Mesendoderm (in vitro differentiated cells): ENCODE data around the gene ST7.

Experiments used
- DNase-seq: peaks from one replicate; pipeline ENCODE4 v3.0.0; 2013
- H2AK5ac ChIP-seq: 2 replicates; pipeline ENCODE4 v1.6.1; 2013; ENCODE audit warnings: low read length, inconsistent platforms
- H2BK120ac ChIP-seq: 2 replicates; pipeline ENCODE4 v1.6.1; 2013; ENCODE audit warnings: low read depth, mild to moderate bottlenecking, low read length, moderate library complexity, mixed read lengths
- H2BK15ac ChIP-seq: replicated peaks from 2 replicates; pipeline ENCODE4 v1.6.1; 2013; ENCODE audit warnings: low read depth, mild to moderate bottlenecking, moderate library complexity
- H2BK5ac ChIP-seq: 2 replicates; pipeline ENCODE4 v1.6.1; 2013; ENCODE audit warnings: low read length, inconsistent platforms
- H3K18ac ChIP-seq: 2 replicates; pipeline ENCODE4 v1.6.1; 2013; ENCODE audit warnings: mild to moderate bottlenecking, low read length, mixed read lengths
- H3K23ac ChIP-seq: one replicate; pipeline ENCODE4 v1.6.1; 2013; ENCODE audit warnings: low read length
- H3K27ac ChIP-seq: 2 replicates; pipeline ENCODE4 v1.5.1; 2013; ENCODE audit warnings: low read depth, mild to moderate bottlenecking, inconsistent platforms, low read length, moderate library complexity
- H3K27me3 ChIP-seq: 2 replicates; pipeline ENCODE4 v1.6.1; 2013; ENCODE audit warnings: low read length, control low read depth, mild to moderate bottlenecking, inconsistent platforms; ENCODE audit not compliant: insufficient read depth, poor library complexity
- H3K36me3 ChIP-seq: 2 replicates; pipeline ENCODE4 v1.6.1; 2013; ENCODE audit warnings: low read length, inconsistent platforms; ENCODE audit not compliant: control insufficient read depth, insufficient read depth
- H3K4ac ChIP-seq: one replicate; pipeline ENCODE4 v1.6.1; 2013; ENCODE audit warnings: low read depth, mild to moderate bottlenecking, low read length, moderate library complexity
- H3K4me1 ChIP-seq: 2 replicates; pipeline ENCODE4 v1.6.1; 2013; ENCODE audit warnings: low read depth, low read length, inconsistent platforms; ENCODE audit not compliant: control insufficient read depth
- H3K4me2 ChIP-seq: 2 replicates; pipeline ENCODE4 v1.6.1; 2013; ENCODE audit warnings: low read length
- H3K4me3 ChIP-seq: 2 replicates; pipeline ENCODE4 v1.5.1; 2013; ENCODE audit warnings: mild to moderate bottlenecking, low read length
- H3K56ac ChIP-seq: one replicate; pipeline ENCODE4 v1.6.1; 2013; ENCODE audit warnings: low read length
- H3K79me1 ChIP-seq: 2 replicates; pipeline ENCODE4 v1.6.1; 2013; ENCODE audit warnings: low read length, inconsistent platforms
- H3K79me2 ChIP-seq: 2 replicates; pipeline ENCODE4 v1.6.1; 2013; ENCODE audit warnings: mild to moderate bottlenecking, low read length; ENCODE audit not compliant: control insufficient read depth, insufficient read depth
- H3K9ac ChIP-seq: 2 replicates; pipeline ENCODE4 v1.6.1; 2013; ENCODE audit warnings: low read length, inconsistent platforms
- H4K5ac ChIP-seq: one replicate; pipeline ENCODE4 v1.6.1; 2013; ENCODE audit warnings: low read length
- H4K8ac ChIP-seq: one replicate; pipeline ENCODE4 v1.6.1; 2013; ENCODE audit warnings: low read depth, mild to moderate bottlenecking, control low read depth, low read length, moderate library complexity
- WGBS: extraction: QIAGEN DNeasy Blood & Tissue Kit; methylation state at CpG from one replicate; pipeline ENCODE4 v1.1.7; 2013; ENCODE audit warnings: low lambda C conversion rate, missing lambda C conversion rate; ENCODE audit not compliant: insufficient coverage; ENCODE audit errors: extremely low coverage; 5-methylcytosine and 5-hydroxymethylcytosine counted together

The ST7 gene

GRCh38 chr7:117112640-117113039, 159.3 kb downstream of the ST7 start:
- H3K4me3 ChIP-seq: no peak overlapping the region
- no peak overlapping the region for H2AK5ac ChIP-seq
- H3K4ac ChIP-seq: no peak overlapping the region
- H3K79me1 ChIP-seq: no peaks in the 10 kb centered on the region
- H4K5ac ChIP-seq: no peak overlapping the region
- no peak overlapping the region for H3K9ac ChIP-seq
- no peak overlapping the region for H3K56ac ChIP-seq
- no peak overlapping the region for H2BK5ac ChIP-seq
- no peaks in the 10 kb centered on the region for H3K4me1 ChIP-seq
- no peak overlapping the region for H3K23ac ChIP-seq
- H3K18ac ChIP-seq: no peak overlapping the region
- H3K36me3 ChIP-seq: no peaks in the 10 kb centered on the region
- peak; percentile 61 for DNase-seq
- H3K27ac ChIP-seq: no peak overlapping the region
- H2BK15ac ChIP-seq: no peak overlapping the region
- no CpG with 5 or more reads among the region's 4 CpGs for WGBS
- H2BK120ac ChIP-seq: no peak overlapping the region
- H3K27me3 ChIP-seq: no peaks in the 10 kb centered on the region
- no peaks in the 10 kb centered on the region for H3K79me2 ChIP-seq
- no peak overlapping the region for H4K8ac ChIP-seq
- no peak overlapping the region for H3K4me2 ChIP-seq

GRCh38 chr7:117113871-117114270, 160.6 kb downstream of the ST7 start:
- H2BK120ac ChIP-seq: no peak overlapping the region
- no CpG with 5 or more reads among the region's 4 CpGs for WGBS
- DNase-seq: no peak

GRCh38 chr7:117114272-117114671, 161.0 kb downstream of the ST7 start:
- no peak overlapping the region for H3K23ac ChIP-seq
- H3K79me1 ChIP-seq: no peaks in the 10 kb centered on the region
- H3K4me1 ChIP-seq: no peaks in the 10 kb centered on the region
- no CpG with 5 or more reads among the region's 1 CpG for WGBS
- no peak overlapping the region for H2AK5ac ChIP-seq
- no peak overlapping the region for H4K5ac ChIP-seq
- DNase-seq: no peak
- no peak overlapping the region for H4K8ac ChIP-seq
- no peak overlapping the region for H3K4me3 ChIP-seq
- no peaks in the 10 kb centered on the region for H3K27me3 ChIP-seq
- no peak overlapping the region for H3K9ac ChIP-seq
- no peak overlapping the region for H3K4ac ChIP-seq
- no peak overlapping the region for H2BK5ac ChIP-seq
- no peak overlapping the region for H3K4me2 ChIP-seq
- no peak overlapping the region for H3K27ac ChIP-seq
- H2BK15ac ChIP-seq: no peak overlapping the region
- no peak overlapping the region for H2BK120ac ChIP-seq
- no peak overlapping the region for H3K56ac ChIP-seq
- no peak overlapping the region for H3K18ac ChIP-seq
- no peaks in the 10 kb centered on the region for H3K36me3 ChIP-seq
- H3K79me2 ChIP-seq: no peaks in the 10 kb centered on the region

More at GRCh38 chr7:117113871-117114270, 160.6 kb downstream of the ST7 start:
- H3K56ac ChIP-seq: no peak overlapping the region
- no peak overlapping the region for H3K27ac ChIP-seq
- H2BK15ac ChIP-seq: no peak overlapping the region
- no peak overlapping the region for H3K4ac ChIP-seq
- H2AK5ac ChIP-seq: no peak overlapping the region
- no peaks in the 10 kb centered on the region for H3K4me1 ChIP-seq
- H3K79me2 ChIP-seq: no peaks in the 10 kb centered on the region
- H3K36me3 ChIP-seq: no peaks in the 10 kb centered on the region
- H3K79me1 ChIP-seq: no peaks in the 10 kb centered on the region
- H4K8ac ChIP-seq: no peak overlapping the region
- H4K5ac ChIP-seq: no peak overlapping the region
- no peak overlapping the region for H3K9ac ChIP-seq
- no peak overlapping the region for H3K4me3 ChIP-seq
- H3K18ac ChIP-seq: no peak overlapping the region
- no peak overlapping the region for H3K23ac ChIP-seq
- H2BK5ac ChIP-seq: no peak overlapping the region
- H3K27me3 ChIP-seq: no peaks in the 10 kb centered on the region
- no peak overlapping the region for H3K4me2 ChIP-seq

- Histone ChIP-seq H2AK5ac (no peak overlapping the region), H3K4ac (no peak overlapping the region), H2BK5ac (no peak overlapping the region), H2BK15ac (no peak overlapping the region), H3K4me1 (no peaks in the 10 kb centered on the region), H3K36me3 (no peaks in the 10 kb centered on the region), H3K27ac (no peak overlapping the region), H3K4me2 (no peak overlapping the region), H3K18ac (no peak overlapping the region), H3K23ac (no peak overlapping the region), H3K9ac (no peak overlapping the region), H3K56ac (no peak overlapping the region), H3K79me2 (no peaks in the 10 kb centered on the region), H2BK120ac (no peak overlapping the region), H3K79me1 (no peaks in the 10 kb centered on the region), H3K27me3 (no peaks in the 10 kb centered on the region), H4K8ac (no peak overlapping the region), H4K5ac (no peak overlapping the region), H3K4me3 (no peak overlapping the region)
- DNase-seq: no peak
- WGBS: no CpG with 5 or more reads among the region's 2 CpGs
Observed at GRCh38 chr7:117116211-117116610, 162.9 kb downstream of the ST7 start.

GRCh38 chr7:117117172-117117571, 163.9 kb downstream of the ST7 start:
- H3K4me2 ChIP-seq: no peak overlapping the region
- H2BK120ac ChIP-seq: no peak overlapping the region
- no peaks in the 10 kb centered on the region for H3K27me3 ChIP-seq
- H3K18ac ChIP-seq: no peak overlapping the region
- DNase-seq: no peak
- no peak overlapping the region for H4K8ac ChIP-seq
- no peaks in the 10 kb centered on the region for H3K79me2 ChIP-seq
- H3K56ac ChIP-seq: no peak overlapping the region
- no peaks in the 10 kb centered on the region for H3K79me1 ChIP-seq
- H3K9ac ChIP-seq: no peak overlapping the region
- H3K4me3 ChIP-seq: no peak overlapping the region
- H3K36me3 ChIP-seq: no peaks in the 10 kb centered on the region
- H2BK15ac ChIP-seq: no peak overlapping the region
- H4K5ac ChIP-seq: no peak overlapping the region
- H3K23ac ChIP-seq: no peak overlapping the region
- no peaks in the 10 kb centered on the region for H3K4me1 ChIP-seq
- WGBS: no CpG with 5 or more reads among the region's 2 CpGs
- H2BK5ac ChIP-seq: no peak overlapping the region
- H2AK5ac ChIP-seq: no peak overlapping the region
- no peak overlapping the region for H3K4ac ChIP-seq
- no peak overlapping the region for H3K27ac ChIP-seq

- Histone ChIP-seq H3K23ac (no peak overlapping the region), H3K4me1 (no peaks in the 10 kb centered on the region), H3K4ac (no peak overlapping the region), H3K56ac (peak overlapping the region; percentile 51), H2BK120ac (no peak overlapping the region), H3K27ac (no peak overlapping the region), H2BK5ac (no peak overlapping the region), H3K4me2 (no peak overlapping the region), H2BK15ac (no peak overlapping the region), H3K18ac (no peak overlapping the region), H3K36me3 (no peaks in the 10 kb centered on the region), H2AK5ac (no peak overlapping the region), H3K9ac (no peak overlapping the region), H3K79me2 (no peaks in the 10 kb centered on the region), H3K27me3 (no peaks in the 10 kb centered on the region), H4K5ac (no peak overlapping the region), H3K4me3 (no peak overlapping the region), H3K79me1 (no peaks in the 10 kb centered on the region), H4K8ac (no peak overlapping the region)
- no CpG with 5 or more reads among the region's 4 CpGs for WGBS
- DNase-seq: peak; percentile 29
Observed at GRCh38 chr7:117118579-117119180, 165.4 kb downstream of the ST7 start.
